ENCODE data around the gene KRT16.
"Not testable (repeated sequence)": the region's sequence is repeated elsewhere in the genome, so short reads cannot be mapped to it uniquely, and the experiment has no call there.

- TF ChIP-seq EZH2 (IDR thresholded peaks at IDR 0.05; ENCODE audit: insufficient read depth, poor library complexity, severe bottlenecking); EZH2phosphoT487 (IDR thresholded peaks at IDR 0.05; ENCODE audit: insufficient read depth, low read depth): not testable (repeated sequence)
These were observed 13.7 kb upstream of the KRT16 start for GRCh38 chr17:41626028-41626913.

Measured in GM23248 (cell line).